KMS-11 (cell line): Measurements from ENCODE around the gene SUV39H2.
A peak's percentile ranks its signal among the peaks of the same experiment; 100 is the strongest.
"Not testable (repeated sequence)": the region's sequence is repeated elsewhere in the genome, so short reads cannot be mapped to it uniquely, and the experiment has no call there.

Source experiments
- H2AFZ ChIP-seq: fragments of 200-600 bp; sonication (generic); 2 replicates; pipeline ENCODE4 v1.6.1; 2016; ENCODE audit warnings: antibody characterized with exemption, mixed run types, low read depth
- H3K27ac ChIP-seq: fragments of 200-600 bp; sonication (generic); 2 replicates; pipeline ENCODE4 v1.6.1; 2016; ENCODE audit warnings: mild to moderate bottlenecking, mixed run types
- H3K27me3 ChIP-seq: fragments of 200-600 bp; sonication (generic); 2 replicates; pipeline ENCODE4 v1.6.1; 2017; ENCODE audit warnings: mild to moderate bottlenecking, low read depth, mixed run types, moderate library complexity; ENCODE audit not compliant: insufficient read depth
- H3K36me3 ChIP-seq: fragments of 200-600 bp; sonication (generic); 2 replicates; pipeline ENCODE4 v1.6.1; 2017; ENCODE audit warnings: mild to moderate bottlenecking, mixed run types; ENCODE audit not compliant: insufficient read depth
- H3K4me1 ChIP-seq: fragments of 200-600 bp; sonication (generic); 2 replicates; pipeline ENCODE4 v1.6.1; 2016; ENCODE audit warnings: mild to moderate bottlenecking, low read depth, mixed run types; ENCODE audit not compliant: poor library complexity, severe bottlenecking
- H3K4me2 ChIP-seq: fragments of 200-600 bp; sonication (generic); 2 replicates; pipeline ENCODE4 v1.7.0; 2016; ENCODE audit warnings: mild to moderate bottlenecking, mixed run types
- H3K4me3 ChIP-seq: fragments of 200-600 bp; sonication (generic); IDR thresholded peaks from 2 replicates; pipeline ENCODE4 v1.6.1; 2017; ENCODE audit warnings: low read depth, low read length, mixed read lengths; ENCODE audit not compliant: insufficient read depth
- H3K79me2 ChIP-seq: fragments of 200-600 bp; sonication (generic); 2 replicates; pipeline ENCODE4 v1.6.1; 2016; ENCODE audit warnings: low read depth, mixed run types; ENCODE audit not compliant: insufficient read depth
- H3K9ac ChIP-seq: fragments of 200-600 bp; sonication (generic); 2 replicates; pipeline ENCODE4 v1.6.1; 2016; ENCODE audit warnings: mild to moderate bottlenecking, mixed run types
- H4K20me1 ChIP-seq: fragments of 200-600 bp; sonication (generic); 2 replicates; pipeline ENCODE4 v1.6.1; 2016; ENCODE audit warnings: mild to moderate bottlenecking, mixed run types; ENCODE audit not compliant: insufficient read depth
- TF ChIP-seq, protein P1 (sequence below): fragments of 200-600 bp; sonication (generic); conservative IDR thresholded peaks from 2 replicates; pipeline ENCODE4 v1.6.1; 2017; ENCODE audit warnings: low read depth, mild to moderate bottlenecking, antibody characterized with exemption, low read length, moderate library complexity, mixed read lengths

Gene SUV39H2

DNA sequence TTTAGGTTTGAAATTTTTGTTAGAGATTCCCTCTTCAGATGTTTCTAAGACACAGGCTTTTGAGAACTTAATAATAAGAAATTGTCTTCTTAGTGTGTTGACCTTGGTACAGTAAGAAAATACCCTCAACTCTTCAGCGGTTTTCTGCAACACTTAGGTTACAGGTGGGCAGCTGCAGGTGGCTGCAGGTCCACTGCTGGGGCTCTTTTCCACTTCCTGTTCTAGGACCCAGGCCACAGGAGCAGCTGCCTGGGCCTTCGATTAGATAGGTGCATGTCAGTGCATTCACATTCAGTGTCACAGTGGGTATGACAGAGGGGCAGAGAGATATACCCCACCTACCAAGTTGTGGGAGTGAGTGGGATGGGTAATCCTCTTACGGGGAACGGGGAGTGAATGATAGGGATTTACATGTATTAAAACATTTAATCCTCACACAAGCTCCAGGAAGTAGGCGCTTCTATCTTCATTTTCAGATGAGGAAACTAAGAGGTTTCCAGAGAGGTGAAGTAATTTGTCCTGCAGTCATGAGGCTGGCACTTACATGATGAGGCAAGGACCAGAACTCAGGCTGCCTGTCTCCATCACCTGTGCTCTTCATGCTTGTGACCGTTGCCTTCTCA lies 20.2 kb upstream of the SUV39H2 start:
- H3K36me3 ChIP-seq, result no peaks in the 10 kb centered on the region; the same call in 1 of the 2 replicates
- H3K27me3 ChIP-seq, result no peaks in the 10 kb centered on the region
- H3K9ac ChIP-seq, result no peak overlapping the region
- no peak overlapping the region for H2AFZ ChIP-seq
- no peaks in the 10 kb centered on the region for H3K79me2 ChIP-seq
- no peak overlapping the region for H3K4me2 ChIP-seq
- TF ChIP-seq, protein P1, sequence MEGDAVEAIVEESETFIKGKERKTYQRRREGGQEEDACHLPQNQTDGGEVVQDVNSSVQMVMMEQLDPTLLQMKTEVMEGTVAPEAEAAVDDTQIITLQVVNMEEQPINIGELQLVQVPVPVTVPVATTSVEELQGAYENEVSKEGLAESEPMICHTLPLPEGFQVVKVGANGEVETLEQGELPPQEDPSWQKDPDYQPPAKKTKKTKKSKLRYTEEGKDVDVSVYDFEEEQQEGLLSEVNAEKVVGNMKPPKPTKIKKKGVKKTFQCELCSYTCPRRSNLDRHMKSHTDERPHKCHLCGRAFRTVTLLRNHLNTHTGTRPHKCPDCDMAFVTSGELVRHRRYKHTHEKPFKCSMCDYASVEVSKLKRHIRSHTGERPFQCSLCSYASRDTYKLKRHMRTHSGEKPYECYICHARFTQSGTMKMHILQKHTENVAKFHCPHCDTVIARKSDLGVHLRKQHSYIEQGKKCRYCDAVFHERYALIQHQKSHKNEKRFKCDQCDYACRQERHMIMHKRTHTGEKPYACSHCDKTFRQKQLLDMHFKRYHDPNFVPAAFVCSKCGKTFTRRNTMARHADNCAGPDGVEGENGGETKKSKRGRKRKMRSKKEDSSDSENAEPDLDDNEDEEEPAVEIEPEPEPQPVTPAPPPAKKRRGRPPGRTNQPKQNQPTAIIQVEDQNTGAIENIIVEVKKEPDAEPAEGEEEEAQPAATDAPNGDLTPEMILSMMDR, result no peak
- H3K4me3 ChIP-seq, result no peak overlapping the region
- H3K4me1 ChIP-seq, result peaks cover 17% of the 10 kb centered on the region
- no peak overlapping the region for H3K27ac ChIP-seq
- no peaks in the 10 kb centered on the region for H4K20me1 ChIP-seq

DNA sequence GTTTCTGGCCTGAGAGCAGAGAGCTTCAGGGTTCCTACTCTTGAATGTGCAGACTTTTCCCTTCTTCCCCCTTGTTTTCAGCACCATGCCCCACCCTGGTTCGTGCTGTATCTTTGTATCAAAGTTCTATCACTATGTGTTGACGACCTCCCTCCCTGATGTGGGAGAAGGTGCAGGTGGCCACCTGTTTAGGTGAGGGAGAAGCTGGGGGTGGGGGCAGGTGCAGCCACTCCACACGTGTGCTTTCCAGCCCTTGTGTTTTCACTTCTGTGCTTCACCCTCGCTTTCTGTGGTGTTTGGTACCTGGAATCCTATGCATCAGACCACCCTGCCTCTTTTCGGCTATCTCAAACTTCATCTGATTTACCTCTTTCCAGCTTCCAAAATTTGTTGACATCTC lies 19.6 kb upstream of the SUV39H2 start:
- no peak overlapping the region for H3K9ac ChIP-seq
- TF ChIP-seq, protein P1, result no peak
- peak overlapping the region; percentile 1; the same call in 1 of the 2 replicates for H3K4me2 ChIP-seq
- no peak overlapping the region for H2AFZ ChIP-seq
- H3K79me2 ChIP-seq, result no peaks in the 10 kb centered on the region
- no peaks in the 10 kb centered on the region for H4K20me1 ChIP-seq
- no peaks in the 10 kb centered on the region for H3K27me3 ChIP-seq
- H3K4me3 ChIP-seq, result no peak overlapping the region
- peaks cover 17% of the 10 kb centered on the region for H3K4me1 ChIP-seq
- no peaks in the 10 kb centered on the region; the same call in 1 of the 2 replicates for H3K36me3 ChIP-seq
- H3K27ac ChIP-seq, result no peak overlapping the region

- H3K27ac ChIP-seq, result no peak overlapping the region
- H2AFZ ChIP-seq, result no peak overlapping the region
- H4K20me1 ChIP-seq, result no peaks in the 10 kb centered on the region
- TF ChIP-seq, protein P1, result no peak
- no peaks in the 10 kb centered on the region for H3K27me3 ChIP-seq
- H3K9ac ChIP-seq, result no peak overlapping the region
- no peaks in the 10 kb centered on the region; the same call in 1 of the 2 replicates for H3K36me3 ChIP-seq
- H3K4me2 ChIP-seq, result peak overlapping the region; percentile 1; the same call in 1 of the 2 replicates
- H3K4me1 ChIP-seq, result peaks cover 17% of the 10 kb centered on the region
- no peak overlapping the region for H3K4me3 ChIP-seq
- H3K79me2 ChIP-seq, result no peaks in the 10 kb centered on the region
Observed at GRCh38 chr10:14859775-14860174, 18.9 kb upstream of the SUV39H2 start.

DNA sequence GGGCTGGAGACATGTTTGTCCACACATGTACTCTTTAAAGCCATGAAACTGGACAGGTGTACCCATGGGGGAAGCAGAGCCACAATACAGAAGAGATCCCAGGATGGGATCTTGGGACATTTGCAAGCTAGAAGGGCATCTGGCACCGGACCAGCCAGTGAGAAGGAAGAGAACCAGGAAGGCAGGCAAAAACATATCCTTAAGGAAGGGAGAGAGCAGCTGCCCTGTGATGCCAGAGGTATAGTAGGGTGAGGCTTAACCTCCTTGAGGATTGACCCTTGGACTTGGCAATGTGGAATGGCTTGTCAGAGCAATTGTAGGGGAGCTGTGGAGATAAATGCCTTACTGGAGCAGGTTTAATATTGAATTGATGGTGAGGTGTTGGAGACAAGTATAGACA lies 17.9 kb upstream of the SUV39H2 start:
- Histone ChIP-seq H3K79me2 (no peaks in the 10 kb centered on the region), H3K9ac (no peak overlapping the region), H3K27ac (no peak overlapping the region), H3K4me2 (no peak overlapping the region), H3K36me3 (no peaks in the 10 kb centered on the region; the same call in 1 of the 2 replicates), H3K27me3 (no peaks in the 10 kb centered on the region), H4K20me1 (no peaks in the 10 kb centered on the region), H2AFZ (no peak overlapping the region), H3K4me1 (peaks cover 17% of the 10 kb centered on the region), H3K4me3 (no peak overlapping the region)
- TF ChIP-seq, protein P1, result no peak

DNA sequence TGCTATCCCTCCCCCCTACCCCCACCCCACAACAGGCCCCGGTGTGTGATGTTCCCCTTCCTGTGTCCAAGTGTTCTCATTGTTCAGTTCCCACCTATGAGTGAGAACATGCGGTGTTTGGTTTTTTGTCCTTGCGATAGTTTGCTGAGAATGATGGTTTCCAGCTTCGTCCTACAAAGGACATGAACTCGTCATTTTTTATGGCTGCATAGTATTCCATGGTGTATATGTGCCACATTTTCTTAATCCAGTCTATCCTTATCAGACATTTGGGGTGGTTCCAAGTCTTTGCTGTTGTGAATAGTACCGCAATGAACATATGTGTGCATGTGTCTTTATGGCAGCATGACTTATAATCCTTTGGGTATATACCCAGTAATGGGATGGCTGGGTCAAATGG lies 14.2 kb upstream of the SUV39H2 start:
- H3K36me3 ChIP-seq, H3K27me3 ChIP-seq: not testable (repeated sequence)

DNA sequence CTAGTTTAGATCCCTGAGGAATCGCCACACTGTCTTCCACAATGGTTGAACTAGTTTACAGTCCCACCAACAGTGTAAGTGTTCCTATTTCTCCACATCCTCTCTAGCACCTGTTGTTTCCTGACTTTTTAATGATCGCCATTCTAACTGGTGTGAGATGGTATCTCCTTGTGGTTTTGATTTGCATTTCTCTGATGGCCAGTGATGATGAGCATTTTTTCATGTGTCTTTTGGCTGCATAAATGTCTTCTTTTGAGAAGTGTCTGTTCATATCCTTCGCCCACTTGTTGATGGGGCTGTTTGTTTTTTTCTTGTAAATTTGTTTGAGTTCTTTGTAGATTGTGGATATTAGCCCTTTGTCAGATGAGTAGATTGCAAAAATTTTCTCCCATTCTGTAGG lies 13.8 kb upstream of the SUV39H2 start:
- H3K4me3 ChIP-seq, H2AFZ ChIP-seq, H3K36me3 ChIP-seq: not testable (repeated sequence)

More for the DNA sequence above, 14.2 kb upstream of the SUV39H2 start:
- not testable (repeated sequence) for H3K27ac ChIP-seq, H2AFZ ChIP-seq, H3K79me2 ChIP-seq, H4K20me1 ChIP-seq, H3K4me1 ChIP-seq, H3K9ac ChIP-seq, H3K4me3 ChIP-seq, H3K4me2 ChIP-seq

More for the DNA sequence above, 13.8 kb upstream of the SUV39H2 start:
- H3K27ac ChIP-seq, H3K4me2 ChIP-seq, H3K9ac ChIP-seq, H3K79me2 ChIP-seq, H4K20me1 ChIP-seq, H3K27me3 ChIP-seq, H3K4me1 ChIP-seq: not testable (repeated sequence)
